NCI-H446 treated with DMSO at 0.1 percent for 48 hours (cell line): ENCODE data around the gene SRF.
A peak's percentile ranks its signal among the peaks of the same experiment; 100 is the strongest.

Experiments used
- DNase-seq: peaks from one replicate; lab custom pipeline; 2025; lab: John Stamatoyannopoulos, UW

SRF gene

GRCh38 chr6:43147691-43148477, 23.2 kb upstream of the SRF start:
- DNase-seq = no peak

DNA sequence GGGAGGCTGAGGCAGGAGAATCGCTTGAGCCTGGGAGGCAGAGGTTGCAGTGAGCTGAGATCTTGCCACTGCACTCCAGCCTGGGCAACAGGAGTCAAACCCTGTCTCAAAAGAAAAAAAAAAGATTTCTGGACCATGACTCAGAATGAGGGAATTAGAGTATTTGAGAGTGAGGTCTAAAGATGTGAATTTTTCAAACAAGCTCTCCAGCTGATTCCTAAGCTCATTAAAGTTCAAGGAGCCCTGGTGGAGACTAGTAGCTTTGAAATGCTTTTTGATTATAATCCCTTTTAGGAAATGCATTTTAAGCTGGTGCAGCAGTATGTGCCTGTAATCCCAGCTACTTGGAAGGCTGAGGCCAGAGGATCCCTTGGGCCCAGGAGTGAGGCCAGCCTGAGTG, 21.8 kb upstream of the SRF start:
- DNase-seq = no peak

GRCh38 chr6:43150051-43150751, 20.9 kb upstream of the SRF start:
- DNase-seq = no peak

- no peak for DNase-seq
Measured at GRCh38 chr6:43159599-43159998, 11.5 kb upstream of the SRF start.

- no peak for DNase-seq
Measured at GRCh38 chr6:43163899-43164298, 7.2 kb upstream of the SRF start.

GRCh38 chr6:43170417-43170930, 595 bp upstream of the SRF start:
- peak; percentile 88 for DNase-seq

- no peak for DNase-seq
Measured at GRCh38 chr6:43171707-43172103, 636 bp downstream of the SRF start.

GRCh38 chr6:43172104-43173007, 1.3 kb downstream of the SRF start:
- no peak for DNase-seq

GRCh38 chr6:43173591-43174262, 2.7 kb downstream of the SRF start:
- no peak for DNase-seq

- peak; percentile 94 for DNase-seq
Measured at GRCh38 chr6:43174263-43175112, 3.4 kb downstream of the SRF start.

DNA sequence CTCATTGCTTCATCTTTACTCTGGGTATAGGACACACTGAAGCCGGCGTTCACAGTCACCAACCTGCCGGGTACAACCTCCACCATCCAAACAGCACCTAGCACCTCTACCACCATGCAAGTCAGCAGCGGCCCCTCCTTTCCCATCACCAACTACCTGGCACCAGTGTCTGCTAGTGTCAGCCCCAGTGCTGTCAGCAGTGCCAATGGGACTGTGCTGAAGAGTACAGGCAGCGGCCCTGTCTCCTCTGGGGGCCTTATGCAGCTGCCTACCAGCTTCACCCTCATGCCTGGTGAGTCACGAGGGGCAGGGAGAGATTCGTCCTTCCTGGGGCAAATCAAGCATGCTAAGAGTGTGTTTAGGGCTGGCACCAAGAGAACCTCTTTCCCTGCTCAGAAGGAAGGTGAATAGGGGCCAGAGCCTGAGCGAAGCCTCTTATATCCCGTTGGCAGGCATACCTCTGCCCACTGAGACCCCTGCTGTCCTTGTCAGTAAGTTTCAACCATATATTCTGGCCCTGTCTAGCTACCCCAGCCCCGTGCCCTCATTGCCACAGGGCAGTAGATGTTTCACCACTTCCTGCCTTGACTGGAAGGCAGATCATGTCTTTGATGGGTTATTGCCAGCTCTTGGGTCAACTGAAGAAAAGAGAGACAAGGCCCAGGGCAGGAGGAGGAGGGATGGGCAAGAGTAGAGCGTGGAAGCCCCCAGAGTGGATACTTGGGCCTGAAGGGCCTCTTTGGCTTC, 4.8 kb downstream of the SRF start:
- DNase-seq = no peak

GRCh38 chr6:43176423-43176786, 5.3 kb downstream of the SRF start:
- no peak for DNase-seq

DNA sequence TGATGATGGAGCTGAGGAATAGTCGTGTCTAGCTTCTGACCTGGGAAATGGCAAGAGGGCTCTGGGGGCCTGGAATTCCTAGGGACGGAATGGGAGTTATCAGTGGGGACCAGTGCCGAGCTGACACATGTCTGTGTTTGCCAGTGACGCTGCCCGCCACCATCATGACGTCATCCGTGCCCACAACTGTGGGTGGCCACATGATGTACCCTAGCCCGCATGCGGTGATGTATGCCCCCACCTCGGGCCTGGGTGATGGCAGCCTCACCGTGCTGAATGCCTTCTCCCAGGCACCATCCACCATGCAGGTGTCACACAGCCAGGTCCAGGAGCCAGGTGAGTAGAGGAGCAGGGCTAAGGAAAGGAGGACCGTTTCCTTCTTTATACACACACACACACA, 7.1 kb downstream of the SRF start:
- no peak for DNase-seq

DNA sequence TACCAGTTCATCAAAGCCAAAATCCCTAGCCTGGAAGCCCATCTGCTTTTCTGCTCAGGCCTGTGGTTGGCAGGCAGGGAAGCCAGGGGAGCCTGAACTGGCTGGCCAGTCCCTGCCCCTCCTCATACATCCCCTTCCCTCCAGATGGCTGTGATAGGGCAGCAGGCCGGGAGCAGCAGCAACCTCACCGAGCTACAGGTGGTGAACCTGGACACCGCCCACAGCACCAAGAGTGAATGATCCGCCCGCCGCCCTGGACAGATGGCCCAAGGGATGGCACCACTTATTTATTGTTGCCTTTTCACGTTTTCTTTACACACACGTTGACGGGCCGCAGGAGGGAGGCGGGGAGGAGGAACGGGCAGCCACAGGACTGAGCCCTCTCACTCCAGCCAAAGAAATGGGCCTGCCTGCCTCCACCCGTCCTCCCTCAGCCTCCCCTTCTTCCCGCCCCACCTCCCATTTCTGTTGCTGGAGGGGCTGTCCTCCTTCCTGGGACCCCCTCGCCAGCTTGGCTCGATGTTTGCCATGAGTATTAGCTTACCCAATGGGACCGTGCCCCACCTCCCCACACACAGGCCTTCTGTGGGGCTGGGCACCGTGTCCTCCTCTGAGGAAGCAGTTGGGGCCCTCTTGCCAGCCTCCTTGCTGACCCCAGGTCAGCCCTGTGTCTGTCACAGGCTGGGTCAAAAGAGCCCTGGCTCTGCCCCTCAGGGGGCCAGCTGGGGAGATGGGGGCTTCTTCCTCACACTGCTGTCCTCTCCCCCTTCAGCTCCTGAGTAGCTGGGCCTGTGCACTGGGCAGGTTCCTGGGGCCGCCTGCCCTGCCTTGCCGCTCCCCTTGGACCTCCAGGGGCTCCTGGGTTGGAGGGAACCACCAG, 8.1 kb downstream of the SRF start:
- DNase-seq = no peak

DNA sequence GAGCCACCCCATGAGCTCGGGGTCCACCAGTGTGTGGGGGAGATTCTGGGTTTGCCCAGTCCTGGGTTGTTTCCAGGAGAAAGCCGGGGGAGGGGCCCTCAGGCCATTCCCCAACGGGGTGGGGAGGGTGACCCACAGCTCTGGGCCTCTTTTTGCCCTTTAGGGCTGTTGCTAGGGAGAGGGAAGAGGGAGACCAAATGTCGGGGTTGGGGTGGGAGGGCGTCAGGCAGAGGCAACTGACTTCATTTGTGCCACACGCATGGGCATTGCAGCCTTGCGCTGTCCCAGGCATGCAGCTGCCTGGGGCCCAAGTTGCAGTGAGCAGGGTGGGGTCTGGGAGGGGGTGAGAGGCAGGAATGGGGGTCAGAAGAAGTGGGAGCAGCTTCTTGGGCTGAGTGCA, 9.0 kb downstream of the SRF start:
- no peak for DNase-seq

GRCh38 chr6:43180985-43181384, 9.9 kb downstream of the SRF start:
- no peak for DNase-seq

- DNase-seq = no peak
Measured at GRCh38 chr6:43181621-43181941, 10.5 kb downstream of the SRF start.

DNA sequence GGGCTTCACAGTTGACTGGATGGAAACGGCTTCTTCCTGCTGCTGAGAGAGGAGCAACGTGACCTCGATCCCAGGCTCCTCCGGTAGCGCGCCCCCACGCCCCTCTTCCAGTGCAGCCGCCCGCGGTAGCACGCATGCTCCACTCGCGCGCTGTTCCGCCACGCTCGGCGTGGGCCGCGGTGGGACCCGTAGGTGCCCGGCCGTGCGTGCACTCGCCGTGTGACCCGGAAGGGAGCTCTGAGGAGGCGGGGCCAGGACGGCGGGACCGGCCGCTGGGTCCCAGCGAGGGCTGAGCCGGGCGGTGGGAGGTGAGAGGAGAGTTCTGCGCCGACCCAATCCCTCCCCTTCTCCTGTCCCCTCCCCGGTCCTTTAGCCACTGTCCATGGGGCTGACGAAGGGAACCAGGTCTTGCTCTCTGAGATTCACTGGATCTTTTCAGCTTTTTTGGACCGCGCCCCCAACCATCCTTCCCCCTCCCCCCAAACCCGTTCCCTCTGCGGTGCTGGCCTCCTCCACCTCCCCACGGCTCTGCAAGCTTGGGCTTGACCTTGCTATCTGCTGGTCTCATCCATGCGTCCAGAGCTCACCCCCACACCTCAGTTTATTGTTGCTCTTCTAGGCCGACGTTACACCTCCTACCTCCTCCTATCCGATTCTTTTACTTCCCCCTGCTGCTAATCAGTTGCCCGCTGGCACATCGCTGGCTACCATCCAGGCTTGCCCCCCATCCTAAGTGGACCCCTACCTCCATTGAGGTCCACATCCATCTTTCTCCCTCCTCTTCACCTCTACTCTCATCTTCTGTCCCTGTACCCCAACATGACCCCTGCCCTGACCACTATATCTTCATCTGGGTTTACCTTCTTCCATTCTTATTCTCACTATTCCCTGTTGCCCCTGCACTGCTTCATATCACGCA, 11.1 kb downstream of the SRF start, which contains the start of gene CUL9:
Gene CUL9, plus strand, starts transcription at position 255 of the 919 bp plus-strand sequence. CDS start 2,115 bp downstream, outside the sequence.
- no peak for DNase-seq
